GM23338 (cell line): ENCODE data around the gene WFDC8. TPM values are rescaled to one million over a fixed set of nuclear protein-coding genes. Genes with fewer than 3 reads are reported as not detected.
A peak's percentile ranks its signal among the peaks of the same experiment; 100 is the strongest.

Experiments used
- ATAC-seq: fragments of 200-7000 bp; cut with Tn5 transposase; 3 replicates; pipeline ENCODE4 v1.9.1; 2020
- DNase-seq: peaks from one replicate; pipeline ENCODE4 v3.0.0-alpha.2; 2015; ENCODE audit warnings: low spot score
- H2AFZ ChIP-seq: fragments of 200-600 bp; sonication (generic); 2 replicates; pipeline ENCODE4 v1.8.0; 2016; ENCODE audit warnings: antibody characterized with exemption, mild to moderate bottlenecking, moderate library complexity
- H3F3A ChIP-seq: fragments of 200-600 bp; sonication (generic); replicated peaks from 2 replicates; pipeline ENCODE4 v1.8.0; 2017; ENCODE audit warnings: antibody characterized with exemption, mixed run types, low read depth
- H3K27ac ChIP-seq: fragments of 200-600 bp; sonication (generic); 2 replicates; pipeline ENCODE4 v1.6.1; 2016; ENCODE audit warnings: low read depth
- H3K27me3 ChIP-seq: fragments of 200-600 bp; sonication (generic); 2 replicates; pipeline ENCODE4 v1.8.0; 2016; ENCODE audit warnings: mild to moderate bottlenecking, mixed run types, moderate library complexity; ENCODE audit not compliant: insufficient read depth
- H3K36me3 ChIP-seq: fragments of 200-600 bp; sonication (generic); 2 replicates; pipeline ENCODE4 v1.8.0; 2016; ENCODE audit warnings: mild to moderate bottlenecking; ENCODE audit not compliant: insufficient read depth
- H3K4me1 ChIP-seq: fragments of 200-600 bp; sonication (generic); 2 replicates; pipeline ENCODE4 v1.8.0; 2016; ENCODE audit warnings: mild to moderate bottlenecking, moderate library complexity; ENCODE audit not compliant: insufficient read depth
- H3K4me2 ChIP-seq: fragments of 200-600 bp; sonication (generic); 2 replicates; pipeline ENCODE4 v1.7.1; 2017; ENCODE audit warnings: mixed run types
- H3K4me3 ChIP-seq: fragments of 200-600 bp; sonication (generic); 2 replicates; pipeline ENCODE4 v1.6.1; 2016; ENCODE audit warnings: mixed run types
- H3K79me2 ChIP-seq: fragments of 200-600 bp; sonication (generic); replicated peaks from 2 replicates; pipeline ENCODE4 v1.8.0; 2017; ENCODE audit warnings: mild to moderate bottlenecking; ENCODE audit not compliant: insufficient read depth
- H3K9me2 ChIP-seq: fragments of 200-600 bp; sonication (generic); 2 replicates; pipeline ENCODE4 v1.8.0; 2017; ENCODE audit not compliant: insufficient read depth
- H4K20me1 ChIP-seq: fragments of 200-600 bp; sonication (generic); replicated peaks from 2 replicates; pipeline ENCODE4 v1.8.0; 2017; ENCODE audit warnings: mild to moderate bottlenecking; ENCODE audit not compliant: insufficient read depth
- H3K27ac Mint-ChIP-seq: 2 replicates; pipeline ENCODE4 v1.8.0; 2020; ENCODE audit warnings: inconsistent platforms, mild to moderate bottlenecking, moderate library complexity, mixed read lengths
- H3K27me3 Mint-ChIP-seq: 3 replicates; pipeline ENCODE4 v1.8.0; 2022; ENCODE audit warnings: low read depth, mild to moderate bottlenecking, moderate library complexity, mixed read lengths, inconsistent platforms; ENCODE audit not compliant: insufficient read depth, poor library complexity
- H3K36me3 Mint-ChIP-seq: 3 replicates; pipeline ENCODE4 v1.8.0; 2021; ENCODE audit warnings: low read depth, mild to moderate bottlenecking, inconsistent platforms, moderate library complexity, mixed read lengths
- H3K4me1 Mint-ChIP-seq: 3 replicates; pipeline ENCODE4 v1.8.0; 2020; ENCODE audit warnings: mild to moderate bottlenecking, inconsistent platforms, mixed read lengths
- H3K4me3 Mint-ChIP-seq: 3 replicates; pipeline ENCODE4 v1.8.0; 2021; ENCODE audit warnings: moderate library complexity, mild to moderate bottlenecking, inconsistent platforms, mixed read lengths
- H3K9me3 Mint-ChIP-seq: 3 replicates; pipeline ENCODE4 v1.8.0; 2020; ENCODE audit warnings: moderate library complexity, mild to moderate bottlenecking, inconsistent platforms, mixed read lengths
- CREB1 ChIP-seq: fragments of 250-450 bp; sonication (Bioruptor Pico); IDR thresholded peaks from 2 replicates; pipeline ENCODE4 v1.5.0; 2020; ENCODE audit warnings: low read depth, mild to moderate bottlenecking, moderate library complexity
- CTCF ChIP-seq, 2 experiments: fragments of 200-600 bp in 1 of 2; sonication (generic) in 1 of 2; conservative IDR thresholded peaks; 2 replicates each; pipeline versions ENCODE4 v1.5.1 to v1.6.1; 2016 to 2017; ENCODE audit warnings: antibody characterized with exemption in 2 of 2, low read depth in 2 of 2, mild to moderate bottlenecking in 2 of 2, moderate library complexity in 1 of 2
- ETS1 ChIP-seq: IDR thresholded peaks from 2 replicates; pipeline ENCODE4 v1.6.1; 2016; ENCODE audit warnings: antibody characterized with exemption
- EZH2phosphoT487 ChIP-seq: fragments of 200-600 bp; sonication (generic); IDR thresholded peaks from one replicate; pipeline ENCODE4 v1.8.1; 2018; ENCODE audit warnings: antibody characterized with exemption; ENCODE audit not compliant: unreplicated experiment
- JUNB ChIP-seq: IDR thresholded peaks from one replicate; pipeline ENCODE4 v1.6.1; 2016; ENCODE audit warnings: antibody characterized with exemption; ENCODE audit not compliant: unreplicated experiment
- NANOG ChIP-seq: IDR thresholded peaks from 2 replicates; pipeline ENCODE4 v1.6.1; 2016; ENCODE audit warnings: antibody characterized with exemption, borderline replicate concordance
- POLR2AphosphoS5 ChIP-seq: IDR thresholded peaks from 2 replicates; pipeline ENCODE4 v1.6.1; 2016; ENCODE audit warnings: antibody characterized with exemption, low read depth
- ZNF114 ChIP-seq: fragments of 250-450 bp; sonication (Bioruptor Pico); IDR thresholded peaks from 2 replicates; pipeline ENCODE4 v1.5.0; 2020; ENCODE audit warnings: mild to moderate bottlenecking, moderate library complexity
- ZNF331 ChIP-seq: fragments of 250-450 bp; sonication (Bioruptor Pico); IDR thresholded peaks from 2 replicates; pipeline ENCODE4 v1.5.0; 2020; ENCODE audit warnings: low read depth, mild to moderate bottlenecking, moderate library complexity
- polyA plus RNA-seq: library from polyadenylated mRNA; unstranded; fragments of >200 nt; fragmentation: Nextera tagmentation; extraction: Ambion mirVana; gene quantifications from 2 replicates; pipeline ENCODE4 v1.2.1, GENCODE V29; 2016
- total RNA-seq: library from RNA; depleted of rRNA; stranded (reverse); fragments of >200 nt; shearing (Covaris generic); gene quantifications from 2 replicates; pipeline ENCODE4 v1.2.3, GENCODE V29; 2014

WFDC8 gene
- total and polyA plus RNA-seq, 2 experiments from 2014 or later = 0.23 TPM; not detected in 1

DNA sequence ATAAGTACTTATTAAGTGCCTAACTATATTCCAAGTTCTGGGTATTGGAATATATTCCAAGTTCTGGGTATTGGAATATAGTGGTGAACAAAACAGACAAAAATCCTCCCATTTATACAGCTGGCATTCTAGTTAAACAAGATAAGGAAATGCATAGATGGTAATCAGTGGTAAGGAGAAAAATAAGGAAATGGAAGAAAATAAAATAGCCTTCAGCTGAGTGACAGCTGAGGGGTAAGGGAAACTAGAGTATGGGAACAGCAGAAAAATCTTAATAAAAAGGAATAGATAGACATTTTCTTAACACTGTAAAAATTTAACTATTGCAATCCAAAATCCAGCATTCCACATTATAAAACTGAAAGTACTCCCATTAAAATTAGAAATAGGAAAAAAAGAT lies 33.2 kb upstream of the WFDC8 start:
- Histone ChIP-seq H3K27me3 (no peaks in the 10 kb centered on the region), H3K27ac (no peak overlapping the region), H3K4me3 (no peak overlapping the region), H3K36me3 (no peaks in the 10 kb centered on the region), H3K4me1 (peaks cover 11% of the 10 kb centered on the region; the same call in 1 of the 2 replicates), H2AFZ (no peak overlapping the region), H3K9me2 (peaks cover 25% of the 10 kb centered on the region), H3F3A (no peaks in the 10 kb centered on the region), H3K79me2 (no peaks in the 10 kb centered on the region), H4K20me1 (no peaks in the 10 kb centered on the region), H3K4me2 (no peak overlapping the region)
- peaks cover 5% of the 10 kb centered on the region for H3K36me3 Mint-ChIP-seq
- no peaks in the 10 kb centered on the region for H3K27me3 Mint-ChIP-seq
- peaks cover 11% of the 10 kb centered on the region for H3K9me3 Mint-ChIP-seq
- no peak overlapping the region for H3K27ac Mint-ChIP-seq
- peaks cover 10% of the 10 kb centered on the region; the same call in 2 of the 3 replicates for H3K4me1 Mint-ChIP-seq
- H3K4me3 Mint-ChIP-seq = no peak overlapping the region
- no peak for TF ChIP-seq EZH2phosphoT487
- no peak for TF ChIP-seq JUNB
- no peak for TF ChIP-seq POLR2AphosphoS5
- no peak for TF ChIP-seq CTCF (conservative IDR thresholded peaks at IDR 0.05; ENCODE audit: low read depth in 2 of 2)
- TF ChIP-seq ETS1 = no peak
- TF ChIP-seq ZNF331 (CRISPR knock-in tag) = no peak
- no peak for TF ChIP-seq NANOG
- DNase-seq (no peak), ATAC-seq (no peak)

DNA sequence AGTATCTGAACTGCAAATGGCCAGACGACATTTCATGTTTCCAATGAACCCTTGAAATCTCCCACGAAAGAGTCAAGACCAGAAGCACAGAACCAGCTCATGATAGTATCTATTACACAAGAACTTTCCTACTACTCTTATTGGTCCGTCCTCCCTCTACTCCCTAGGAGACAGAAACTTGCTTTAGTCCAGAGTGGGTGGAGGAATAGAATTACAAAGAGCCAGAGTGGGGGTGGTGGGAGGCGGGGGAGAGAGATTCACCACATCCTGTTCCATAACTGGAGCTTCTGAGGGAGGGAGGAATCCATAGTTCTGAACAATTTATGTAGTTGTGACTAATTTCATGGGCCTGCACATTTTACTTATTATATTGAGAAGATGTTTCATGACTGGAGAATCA lies 32.0 kb upstream of the WFDC8 start:
- no peaks in the 10 kb centered on the region for H3F3A ChIP-seq
- peaks cover 11% of the 10 kb centered on the region; the same call in 1 of the 2 replicates for H3K4me1 ChIP-seq
- peak overlapping the region; percentile 86 for H2AFZ ChIP-seq
- peaks cover 21% of the 10 kb centered on the region for H3K9me3 Mint-ChIP-seq
- no peaks in the 10 kb centered on the region for H4K20me1 ChIP-seq
- no peaks in the 10 kb centered on the region for H3K36me3 ChIP-seq
- TF ChIP-seq EZH2phosphoT487 (no peak), ZNF114 (CRISPR knock-in tag) (no peak), JUNB (no peak), CREB1 (CRISPR knock-in tag) (no peak), NANOG (no peak)
- no peak overlapping the region for H3K4me3 ChIP-seq
- no peak overlapping the region for H3K27ac ChIP-seq
- no peak for ATAC-seq
- peaks cover 10% of the 10 kb centered on the region; the same call in 2 of the 3 replicates for H3K4me1 Mint-ChIP-seq
- H3K9me2 ChIP-seq = peaks cover 25% of the 10 kb centered on the region
- H3K36me3 Mint-ChIP-seq = peaks cover 11% of the 10 kb centered on the region
- H3K27ac Mint-ChIP-seq = no peak overlapping the region
- H3K4me3 Mint-ChIP-seq = no peak overlapping the region
- H3K27me3 ChIP-seq = no peaks in the 10 kb centered on the region
- H3K79me2 ChIP-seq = no peaks in the 10 kb centered on the region
- no peak overlapping the region for H3K4me2 ChIP-seq
- DNase-seq = no peak
- H3K27me3 Mint-ChIP-seq = no peaks in the 10 kb centered on the region
